Activated T-helper 1 cell treated with anti-CD3 and anti-CD28 coated beads, Interleukin-12 subunit alpha, Interleukin-12 subunit beta, Interleukin-2, Interleukin-4 antibody, amounts not matched to agents 30 ng/mL and 10 ng/mL and 1 ng/mL, durations not matched to agents 14 hours and 24 hours and 36 hours (primary cell): ENCODE data around the gene MFRP. TPM values are rescaled to one million over a fixed set of nuclear protein-coding genes. Genes with fewer than 3 reads are reported as not detected.
A peak's percentile ranks its signal among the peaks of the same experiment; 100 is the strongest.
"Not testable (repeated sequence)": the region's sequence is repeated elsewhere in the genome, so short reads cannot be mapped to it uniquely, and the experiment has no call there.

Source experiments
- DNase-seq: peaks from one replicate; pipeline ENCODE4 v3.0.0; 2021; ENCODE audit warnings: low spot score
- H3K27ac Mint-ChIP-seq: one replicate; pipeline ENCODE4 v1.8.0; 2021; ENCODE audit warnings: mild to moderate bottlenecking, mixed read lengths
- H3K27me3 Mint-ChIP-seq: one replicate; pipeline ENCODE4 v1.8.0; 2022; ENCODE audit warnings: mild to moderate bottlenecking, moderate library complexity, mixed read lengths; ENCODE audit not compliant: insufficient read depth
- H3K36me3 Mint-ChIP-seq: one replicate; pipeline ENCODE4 v1.8.0; 2021; ENCODE audit warnings: low read depth, mixed read lengths
- H3K4me1 Mint-ChIP-seq: one replicate; pipeline ENCODE4 v1.8.0; 2021; ENCODE audit warnings: low read depth, mixed read lengths
- H3K4me3 Mint-ChIP-seq: one replicate; pipeline ENCODE4 v1.8.0; 2021; ENCODE audit warnings: mild to moderate bottlenecking, moderate library complexity, mixed read lengths
- H3K9me3 Mint-ChIP-seq: one replicate; pipeline ENCODE4 v1.8.0; 2021; ENCODE audit warnings: mixed read lengths
- intact Hi-C: fragments of 100-400 bp; cut with micrococcal nuclease; formaldehyde crosslinking; loops from one replicate; pipeline ENCODE4 v1.15.1; 2024
- total RNA-seq: library from RNA; stranded (reverse); gene quantifications from 2 replicates; pipeline ENCODE4 v1.2.3, GENCODE V29; 2022

Gene MFRP
- total RNA-seq: not detected in 2 replicates

DNA sequence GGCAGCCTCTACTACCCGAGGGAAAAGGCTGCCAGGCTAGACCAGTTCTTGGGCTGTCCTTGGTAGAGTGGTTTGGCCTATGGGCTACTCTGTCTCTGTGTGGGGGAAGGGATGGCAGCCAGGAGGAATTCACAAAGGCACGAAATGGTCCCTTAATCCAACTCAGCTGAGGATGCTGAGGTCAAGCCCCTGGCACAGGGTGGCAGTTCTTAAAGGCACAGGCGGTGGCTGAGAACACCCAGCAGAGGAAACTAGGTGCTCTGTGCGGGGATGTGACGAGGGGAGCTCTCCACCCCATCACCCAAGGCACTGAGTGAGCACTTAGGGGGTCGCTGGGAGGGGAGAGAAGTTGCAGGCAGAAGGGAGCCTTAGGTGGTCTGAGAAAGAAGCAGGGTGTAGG, at the start of gene MFRP:
Gene MFRP (minus strand): TSS at position 101 of the 400 bp plus-strand sequence. CDS start 192 bp downstream, outside the sequence.
- H3K36me3 Mint-ChIP-seq: no peaks in the 10 kb centered on the region
- H3K4me3 Mint-ChIP-seq: no peak within 1 kb of the TSS
- intact Hi-C loops: no loop called here
- H3K27me3 Mint-ChIP-seq: peaks cover 29% of the 10 kb centered on the region
- no peaks in the 10 kb centered on the region for H3K4me1 Mint-ChIP-seq
- no peak within 1 kb of the TSS for H3K27ac Mint-ChIP-seq
- no peaks in the 10 kb centered on the region for H3K9me3 Mint-ChIP-seq
- no peak for DNase-seq

GRCh38 chr11:119391275-119391674, 44.8 kb upstream of the MFRP start:
- intact Hi-C loops: no loop called here

DNA sequence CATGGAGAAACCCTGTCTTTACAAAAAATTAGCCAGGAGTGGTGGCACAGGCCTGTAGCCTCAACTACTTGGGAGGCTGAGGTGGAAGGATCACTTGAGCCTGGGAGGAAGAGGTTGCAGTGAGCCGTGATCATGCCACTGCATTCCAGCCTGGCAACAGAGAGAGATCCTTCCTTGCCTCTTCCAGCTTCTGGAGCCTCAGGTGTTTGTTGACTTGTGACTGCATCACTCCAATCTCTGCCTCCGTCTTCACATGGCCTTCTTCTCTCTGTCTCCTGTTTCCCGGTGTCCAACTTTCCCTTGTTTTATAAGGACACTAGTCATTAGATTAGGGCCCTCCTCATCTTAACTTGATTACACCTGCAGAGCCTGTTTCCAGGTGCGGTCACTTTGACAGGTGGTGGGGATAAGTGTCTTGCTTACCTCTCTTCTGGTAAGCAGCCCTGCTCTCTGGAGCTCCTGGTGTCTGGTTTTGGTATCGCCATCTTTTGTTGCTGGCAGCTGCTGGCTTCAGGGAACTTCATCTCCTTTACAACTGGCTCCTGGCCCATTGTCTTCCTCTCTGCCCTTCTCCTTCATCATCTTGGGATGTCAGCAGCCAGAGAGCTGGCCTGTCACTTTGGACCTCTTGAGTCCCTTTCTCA, 43.2 kb upstream of the MFRP start:
- H3K4me3 Mint-ChIP-seq: no peak overlapping the region
- H3K27ac Mint-ChIP-seq: no peak overlapping the region
- H3K4me1 Mint-ChIP-seq: no peaks in the 10 kb centered on the region
- H3K9me3 Mint-ChIP-seq: no peaks in the 10 kb centered on the region
- H3K36me3 Mint-ChIP-seq: no peaks in the 10 kb centered on the region
- DNase-seq: no peak
- H3K27me3 Mint-ChIP-seq: peaks cover 4% of the 10 kb centered on the region
- intact Hi-C loops: no loop called here

More at GRCh38 chr11:119391275-119391674, 44.8 kb upstream of the MFRP start:
- H3K4me3 Mint-ChIP-seq: no peak overlapping the region
- H3K4me1 Mint-ChIP-seq: no peaks in the 10 kb centered on the region
- no peak for DNase-seq
- H3K36me3 Mint-ChIP-seq: no peaks in the 10 kb centered on the region
- H3K27ac Mint-ChIP-seq: no peak overlapping the region
- peaks cover 9% of the 10 kb centered on the region for H3K27me3 Mint-ChIP-seq
- no peaks in the 10 kb centered on the region for H3K9me3 Mint-ChIP-seq

GRCh38 chr11:119388103-119388502, 41.6 kb upstream of the MFRP start:
- DNase-seq: no peak
- Mint-ChIP-seq H3K27ac (no peak overlapping the region), H3K36me3 (no peaks in the 10 kb centered on the region), H3K27me3 (peaks cover 4% of the 10 kb centered on the region), H3K4me3 (no peak overlapping the region), H3K9me3 (no peaks in the 10 kb centered on the region), H3K4me1 (no peaks in the 10 kb centered on the region)
- intact Hi-C loops: no loop called here

- DNase-seq: no peak
- H3K4me1 Mint-ChIP-seq: no peaks in the 10 kb centered on the region
Measured at GRCh38 chr11:119384332-119384731, 37.8 kb upstream of the MFRP start.

GRCh38 chr11:119382513-119382912, 36.0 kb upstream of the MFRP start:
- not testable (repeated sequence) for H3K27me3 Mint-ChIP-seq, H3K27ac Mint-ChIP-seq, H3K4me3 Mint-ChIP-seq, H3K9me3 Mint-ChIP-seq, H3K4me1 Mint-ChIP-seq, H3K36me3 Mint-ChIP-seq, DNase-seq
- intact Hi-C loops: loop anchor here (5.0 kb wide), 1 partner anchor 345 kb away; the partner anchor contains the start of gene NECTIN1

More at GRCh38 chr11:119384332-119384731, 37.8 kb upstream of the MFRP start:
- H3K27me3 Mint-ChIP-seq: peaks cover 6% of the 10 kb centered on the region
- no peak overlapping the region for H3K4me3 Mint-ChIP-seq
- no peaks in the 10 kb centered on the region for H3K36me3 Mint-ChIP-seq
- no peak overlapping the region for H3K27ac Mint-ChIP-seq
- intact Hi-C loops: loop anchor here (5.0 kb wide), 1 partner anchor 343 kb away; the partner anchor contains the start of gene NECTIN1
- no peaks in the 10 kb centered on the region for H3K9me3 Mint-ChIP-seq

DNA sequence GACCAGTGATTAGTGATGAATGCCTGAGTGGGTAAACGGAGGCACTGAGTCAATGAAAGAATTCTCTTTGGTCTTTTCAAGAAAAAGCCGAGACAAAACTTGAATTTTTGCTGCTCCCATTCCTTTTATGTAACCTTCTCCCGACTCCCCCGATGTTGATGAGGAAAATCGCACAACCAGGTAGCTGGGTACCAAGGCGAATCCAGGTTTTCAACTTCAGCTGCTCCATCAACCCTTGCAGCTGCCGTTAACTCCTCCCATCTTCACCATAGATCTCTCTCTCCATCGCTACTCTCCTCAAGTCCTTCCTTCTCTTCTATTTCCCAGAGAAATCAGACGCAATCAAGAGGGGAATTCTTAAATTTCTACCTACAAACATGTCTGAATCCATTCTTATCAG, 35.6 kb upstream of the MFRP start:
- Mint-ChIP-seq H3K4me1 (no peaks in the 10 kb centered on the region), H3K9me3 (no peaks in the 10 kb centered on the region), H3K4me3 (no peak overlapping the region), H3K27ac (no peak overlapping the region), H3K36me3 (no peaks in the 10 kb centered on the region), H3K27me3 (peaks cover 8% of the 10 kb centered on the region)
- DNase-seq: no peak
- intact Hi-C loops: loop anchor here (5.0 kb wide), 1 partner anchor 345 kb away; the partner anchor contains the start of gene NECTIN1

- no peaks in the 10 kb centered on the region for H3K4me1 Mint-ChIP-seq
- intact Hi-C loops: loop anchor here (1.0 to 5.0 kb wide), 6 partner anchors 17 to 346 kb away; partner anchors contain the start of genes HINFP and NECTIN1
- H3K9me3 Mint-ChIP-seq: no peaks in the 10 kb centered on the region
- no peaks in the 10 kb centered on the region for H3K36me3 Mint-ChIP-seq
- no peak within 1 kb of the TSS for H3K4me3 Mint-ChIP-seq
- peak; percentile 95 for DNase-seq
- H3K27ac Mint-ChIP-seq: no peak within 1 kb of the TSS
- peaks cover 8% of the 10 kb centered on the region for H3K27me3 Mint-ChIP-seq
Measured at GRCh38 chr11:119381181-119381988, 34.9 kb upstream of the MFRP start, which contains the start of gene USP2. USP2 (minus strand) TSS chr11:119381690; CDS start chr11:119373480, 8,210 bp downstream.

DNA sequence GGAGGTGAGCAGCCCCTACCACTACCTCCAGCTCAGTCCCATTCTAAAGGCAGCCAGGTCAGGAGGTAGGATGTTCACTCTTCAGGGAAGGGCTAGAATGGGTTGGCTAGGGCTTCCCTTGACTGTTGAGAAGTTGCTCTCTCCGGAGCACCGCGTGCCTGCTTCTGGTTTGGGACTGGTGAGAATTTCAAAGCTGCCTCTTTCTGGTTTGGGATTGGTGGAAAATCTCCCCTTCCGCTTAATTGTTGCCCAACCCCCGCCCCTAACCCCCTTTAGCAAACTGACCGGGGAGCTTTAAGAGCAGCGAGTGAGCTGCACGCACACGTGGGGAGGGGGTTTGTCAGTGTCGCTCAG, 34.3 kb upstream of the MFRP start:
- no peaks in the 10 kb centered on the region for H3K4me1 Mint-ChIP-seq
- peaks cover 8% of the 10 kb centered on the region for H3K27me3 Mint-ChIP-seq
- H3K36me3 Mint-ChIP-seq: no peaks in the 10 kb centered on the region
- H3K27ac Mint-ChIP-seq: no peak overlapping the region
- no peaks in the 10 kb centered on the region for H3K9me3 Mint-ChIP-seq
- intact Hi-C loops: loop anchor here (1.0 to 5.0 kb wide), 6 partner anchors 17 to 346 kb away; partner anchors contain the start of genes HINFP and NECTIN1
- DNase-seq: no peak
- H3K4me3 Mint-ChIP-seq: no peak overlapping the region

GRCh38 chr11:119380160-119380826, 33.8 kb upstream of the MFRP start:
- Mint-ChIP-seq H3K4me3 (no peak overlapping the region), H3K9me3 (no peaks in the 10 kb centered on the region), H3K4me1 (no peaks in the 10 kb centered on the region), H3K27me3 (peaks cover 8% of the 10 kb centered on the region), H3K27ac (no peak overlapping the region), H3K36me3 (no peaks in the 10 kb centered on the region)
- no peak for DNase-seq
- intact Hi-C loops: loop anchor here (5.0 kb wide), 1 partner anchor 347 kb away; the partner anchor contains the start of gene NECTIN1

- no peak overlapping the region for H3K27ac Mint-ChIP-seq
- no peak for DNase-seq
- peaks cover 8% of the 10 kb centered on the region for H3K27me3 Mint-ChIP-seq
- no peaks in the 10 kb centered on the region for H3K9me3 Mint-ChIP-seq
- no peaks in the 10 kb centered on the region for H3K4me1 Mint-ChIP-seq
- intact Hi-C loops: no loop called here
- H3K4me3 Mint-ChIP-seq: no peak overlapping the region
- H3K36me3 Mint-ChIP-seq: no peaks in the 10 kb centered on the region
Measured at GRCh38 chr11:119378851-119379465, 32.5 kb upstream of the MFRP start.

- Mint-ChIP-seq H3K27ac (no peak overlapping the region), H3K9me3 (no peaks in the 10 kb centered on the region), H3K4me3 (no peak overlapping the region), H3K27me3 (peaks cover 8% of the 10 kb centered on the region), H3K4me1 (no peaks in the 10 kb centered on the region), H3K36me3 (no peaks in the 10 kb centered on the region)
- intact Hi-C loops: no loop called here
- DNase-seq: no peak
Measured at GRCh38 chr11:119377961-119378667, 31.6 kb upstream of the MFRP start.
